GM12875 (cell line): Measurements from ENCODE around the gene FAM181A.

ENCODE experiments used
- H3K4me3 ChIP-seq: one replicate; pipeline ENCODE4 v1.5.1; 2011; ENCODE audit warnings: low read depth, low read length, control low read depth
- TF ChIP-seq, protein P1 (sequence below): IDR thresholded peaks from 2 replicates; pipeline ENCODE4 v1.5.1; 2011; ENCODE audit warnings: low read depth, mild to moderate bottlenecking, control low read depth, inconsistent platforms, low read length, moderate library complexity, borderline replicate concordance; ENCODE audit not compliant: insufficient read depth

Gene FAM181A

GRCh38 chr14:93943930-93944329, 16.8 kb downstream of the FAM181A start:
- H3K4me3 ChIP-seq: no peak overlapping the region
- TF ChIP-seq, protein P1, sequence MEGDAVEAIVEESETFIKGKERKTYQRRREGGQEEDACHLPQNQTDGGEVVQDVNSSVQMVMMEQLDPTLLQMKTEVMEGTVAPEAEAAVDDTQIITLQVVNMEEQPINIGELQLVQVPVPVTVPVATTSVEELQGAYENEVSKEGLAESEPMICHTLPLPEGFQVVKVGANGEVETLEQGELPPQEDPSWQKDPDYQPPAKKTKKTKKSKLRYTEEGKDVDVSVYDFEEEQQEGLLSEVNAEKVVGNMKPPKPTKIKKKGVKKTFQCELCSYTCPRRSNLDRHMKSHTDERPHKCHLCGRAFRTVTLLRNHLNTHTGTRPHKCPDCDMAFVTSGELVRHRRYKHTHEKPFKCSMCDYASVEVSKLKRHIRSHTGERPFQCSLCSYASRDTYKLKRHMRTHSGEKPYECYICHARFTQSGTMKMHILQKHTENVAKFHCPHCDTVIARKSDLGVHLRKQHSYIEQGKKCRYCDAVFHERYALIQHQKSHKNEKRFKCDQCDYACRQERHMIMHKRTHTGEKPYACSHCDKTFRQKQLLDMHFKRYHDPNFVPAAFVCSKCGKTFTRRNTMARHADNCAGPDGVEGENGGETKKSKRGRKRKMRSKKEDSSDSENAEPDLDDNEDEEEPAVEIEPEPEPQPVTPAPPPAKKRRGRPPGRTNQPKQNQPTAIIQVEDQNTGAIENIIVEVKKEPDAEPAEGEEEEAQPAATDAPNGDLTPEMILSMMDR: no peak

GRCh38 chr14:93944348-93945069, 17.4 kb downstream of the FAM181A start:
- H3K4me3 ChIP-seq: no peak overlapping the region
- TF ChIP-seq, protein P1: no peak

- H3K4me3 ChIP-seq: no peak overlapping the region
- TF ChIP-seq, protein P1: no peak
Measured at GRCh38 chr14:93945070-93945399, 17.9 kb downstream of the FAM181A start.

DNA sequence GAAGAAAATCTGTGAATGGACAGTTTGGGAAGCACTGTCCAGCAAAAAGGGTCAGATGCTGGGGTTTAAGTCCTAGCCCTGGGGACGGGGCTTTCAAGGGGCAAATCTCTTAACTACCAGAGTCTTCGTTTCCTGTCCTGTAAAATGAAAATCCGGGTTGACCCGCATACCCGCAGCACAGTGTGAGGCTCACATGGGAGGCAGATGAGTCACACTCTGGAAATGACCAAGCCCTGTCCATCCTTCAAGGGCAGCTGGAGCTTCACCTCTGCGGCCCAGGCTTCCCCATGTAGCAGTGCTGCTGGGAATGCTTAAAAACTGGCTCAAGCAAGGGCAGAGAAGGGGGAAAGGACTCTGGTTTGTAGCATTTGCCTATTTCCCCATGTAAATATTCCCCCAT, 19.0 kb downstream of the FAM181A start:
- TF ChIP-seq, protein P1: no peak
- H3K4me3 ChIP-seq: no peak overlapping the region

DNA sequence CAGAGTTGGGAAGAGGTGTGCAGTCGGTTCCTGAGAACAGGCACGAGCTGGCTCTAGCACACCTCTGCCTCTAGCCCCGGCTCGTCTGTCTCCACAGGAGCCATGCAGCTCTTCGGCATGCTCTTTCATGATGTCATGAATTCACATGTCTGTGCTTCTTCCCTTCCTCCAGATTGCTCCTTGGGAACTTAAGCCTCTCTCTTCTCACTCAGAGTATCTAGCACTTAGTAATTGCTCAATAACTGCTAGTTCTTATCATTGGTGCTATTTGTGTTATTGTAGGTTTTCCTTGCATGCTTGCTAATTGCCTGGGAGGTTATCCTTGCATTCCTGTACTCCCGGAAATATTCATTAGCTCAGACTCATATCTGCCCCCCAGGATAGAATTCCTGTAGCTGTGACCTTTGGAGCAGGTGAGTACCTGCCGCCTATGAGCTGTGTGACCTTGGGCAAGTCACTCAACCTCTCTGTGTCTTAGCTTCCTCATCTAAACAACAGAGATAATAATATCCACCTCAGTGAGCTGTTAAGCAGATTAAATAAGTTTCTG, 19.5 kb downstream of the FAM181A start:
- H3K4me3 ChIP-seq: no peak overlapping the region
- TF ChIP-seq, protein P1: no peak

GRCh38 chr14:93947282-93947681, 20.1 kb downstream of the FAM181A start:
- TF ChIP-seq, protein P1: no peak
- H3K4me3 ChIP-seq: no peak overlapping the region

GRCh38 chr14:93949511-93950075, 22.4 kb downstream of the FAM181A start:
- TF ChIP-seq, protein P1: no peak
- H3K4me3 ChIP-seq: no peak overlapping the region
